H1 (cell line): ENCODE results near the gene TYSND1. TPM values are rescaled to one million over a fixed set of nuclear protein-coding genes. Genes with fewer than 3 reads are reported as not detected.

ENCODE experiments used
- CTCF ChIA-PET: fragments of 300-600 bp; sonication (Branson Sonifier 250); formaldehyde crosslinking; loops from one replicate; lab custom pipeline; 2021; ENCODE audit not compliant: partially characterized antibody; lab: Charles Lee
- POLR2A ChIA-PET: fragments of 300-600 bp; sonication (Branson Sonifier 250); formaldehyde crosslinking; loops from one replicate; lab custom pipeline; 2021; ENCODE audit warnings: inconsistent platforms; ENCODE audit not compliant: partially characterized antibody; lab: Charles Lee
- DNase-seq, 2 experiments: peaks; one replicate each; pipeline versions ENCODE4 v3.0.0 to v3.0.0-alpha.2; 2010 to 2022; ENCODE audit warnings: low spot score in 2 of 2, low read depth in 1 of 2, mixed read lengths in 1 of 2
- FAIRE-seq: peaks from 2 replicates; lab custom pipeline; 2011; peaks lifted over from hg19 to GRCh38; lab: Jason Lieb, UNC
- H2AFZ ChIP-seq: 2 replicates; pipeline ENCODE4 v1.8.1; 2012; ENCODE audit warnings: low read length, inconsistent platforms
- H2AK5ac ChIP-seq: 2 replicates; pipeline ENCODE4 v1.6.1; 2013; ENCODE audit warnings: low read depth, low read length
- H2BK120ac ChIP-seq: replicated peaks from 2 replicates; pipeline ENCODE3; 2013; ENCODE audit warnings: low read depth, low read length, inconsistent platforms
- H2BK12ac ChIP-seq: 2 replicates; pipeline ENCODE4 v1.6.1; 2013; ENCODE audit warnings: low read depth, low read length
- H2BK15ac ChIP-seq: 2 replicates; pipeline ENCODE4 v1.6.1; 2013; ENCODE audit warnings: low read length
- H2BK20ac ChIP-seq: 2 replicates; pipeline ENCODE4 v1.6.1; 2013; ENCODE audit warnings: low read length
- H2BK5ac ChIP-seq: 2 replicates; pipeline ENCODE4 v1.6.1; 2013; ENCODE audit warnings: low read depth, low read length
- H3K14ac ChIP-seq: 2 replicates; pipeline ENCODE4 v1.6.1; 2013; ENCODE audit warnings: inconsistent platforms; ENCODE audit not compliant: insufficient read length
- H3K18ac ChIP-seq: 2 replicates; pipeline ENCODE4 v1.6.1; 2013; ENCODE audit warnings: low read length; ENCODE audit errors: extremely low read depth
- H3K23ac ChIP-seq: 2 replicates; pipeline ENCODE4 v1.6.1; 2013; ENCODE audit warnings: inconsistent platforms; ENCODE audit not compliant: insufficient read length
- H3K23me2 ChIP-seq: 2 replicates; pipeline ENCODE4 v1.6.1; 2013; ENCODE audit warnings: low read depth, low read length
- H3K27ac ChIP-seq: 2 replicates; pipeline ENCODE4 v1.6.1; 2011; ENCODE audit warnings: low read depth, low read length, inconsistent platforms
- H3K27me3 ChIP-seq, 4 experiments: replicated peaks in 1 of 4; 1 replicate in 1 of 4; 2 replicates in 3 of 4; pipeline versions ENCODE4 v1.6.1 to v1.8.1; 2011 to 2013; ENCODE audit warnings: low read length in 3 of 4, mild to moderate bottlenecking in 3 of 4, inconsistent platforms in 2 of 4, mixed read lengths in 2 of 4, moderate library complexity in 1 of 4; ENCODE audit not compliant: control insufficient read depth in 3 of 4, insufficient read depth in 3 of 4; ENCODE audit errors: extremely low read depth in 1 of 4
- H3K36me3 ChIP-seq, 4 experiments: 2 replicates each; pipeline versions ENCODE4 v1.6.1 to v1.8.1; 2011 to 2013; ENCODE audit warnings: mild to moderate bottlenecking in 4 of 4, low read length in 3 of 4, moderate library complexity in 2 of 4, control low read depth in 1 of 4, inconsistent platforms in 1 of 4; ENCODE audit not compliant: insufficient read depth in 4 of 4, control insufficient read depth in 2 of 4
- H3K4ac ChIP-seq: replicated peaks from 2 replicates; pipeline ENCODE3; 2013; ENCODE audit warnings: low read length, low read depth, mixed read lengths, inconsistent platforms; ENCODE audit not compliant: insufficient read length
- H3K4me1 ChIP-seq, 4 experiments: replicated peaks in 1 of 4; 1 replicate in 1 of 4; 2 replicates in 3 of 4; pipeline versions ENCODE4 v1.6.1 to v1.8.1; 2011 to 2013; ENCODE audit warnings: low read length in 3 of 4, inconsistent platforms in 2 of 4, mixed read lengths in 1 of 4; ENCODE audit not compliant: insufficient read depth in 4 of 4, control insufficient read depth in 3 of 4
- H3K4me2 ChIP-seq, 2 experiments: 2 replicates each; pipeline versions ENCODE4 v1.6.1 to v1.8.1; 2011 to 2013; ENCODE audit warnings: low read depth in 2 of 2, low read length in 2 of 2, control low read depth in 1 of 2, inconsistent platforms in 1 of 2, mild to moderate bottlenecking in 1 of 2; ENCODE audit not compliant: insufficient read depth in 1 of 2
- H3K4me3 ChIP-seq, 4 experiments: fragments of 200-600, 300-600 bp in 1 of 4; sonication (generic), shearing (Covaris generic), sonication (Bioruptor Twin) in 1 of 4; 2 replicates each; pipeline versions ENCODE4 v1.5.1 to v1.8.1; 2011 to 2016; ENCODE audit warnings: low read length in 4 of 4, low read depth in 3 of 4, control low read depth in 2 of 4, inconsistent platforms in 2 of 4, mild to moderate bottlenecking in 2 of 4, mixed read lengths in 1 of 4, moderate library complexity in 1 of 4; ENCODE audit not compliant: insufficient read depth in 2 of 4; ENCODE audit errors: extremely low read depth in 1 of 4
- H3K56ac ChIP-seq: replicated peaks from 2 replicates; pipeline ENCODE3; 2013; ENCODE audit warnings: low read depth, mild to moderate bottlenecking, mixed read lengths, low read length, inconsistent platforms; ENCODE audit not compliant: insufficient read length
- H3K79me1 ChIP-seq: 2 replicates; pipeline ENCODE4 v1.6.1; 2013; ENCODE audit warnings: low read depth, low read length, control low read depth
- H3K79me2 ChIP-seq, 2 experiments: 2 replicates each; pipeline versions ENCODE4 v1.6.1 to v1.8.1; 2012 to 2013; ENCODE audit warnings: low read length in 2 of 2, mild to moderate bottlenecking in 2 of 2, inconsistent platforms in 1 of 2; ENCODE audit not compliant: insufficient read depth in 2 of 2, control insufficient read depth in 1 of 2
- H3K9ac ChIP-seq, 4 experiments: replicated peaks in 1 of 4; 1 replicate in 1 of 4; 2 replicates in 3 of 4; pipeline versions ENCODE4 v1.6.1 to v1.8.1; 2011 to 2013; ENCODE audit warnings: low read depth in 3 of 4, low read length in 3 of 4, control low read depth in 2 of 4, mild to moderate bottlenecking in 2 of 4, moderate library complexity in 2 of 4, inconsistent platforms in 1 of 4; ENCODE audit errors: extremely low read depth in 1 of 4
- H3K9me3 ChIP-seq, 2 experiments: 2 replicates each; pipeline versions ENCODE4 v1.6.1 to v1.8.1; 2012 to 2013; ENCODE audit warnings: mild to moderate bottlenecking in 2 of 2, moderate library complexity in 2 of 2, control low read depth in 1 of 2, inconsistent platforms in 1 of 2, low read depth in 1 of 2, low read length in 1 of 2, mixed read lengths in 1 of 2; ENCODE audit not compliant: insufficient read depth in 2 of 2
- H4K20me1 ChIP-seq, 2 experiments: replicated peaks in 1 of 2; 2 replicates each; pipeline versions ENCODE3 to v1.8.1; 2011 to 2013; ENCODE audit warnings: inconsistent platforms in 2 of 2, low read length in 2 of 2, mild to moderate bottlenecking in 1 of 2; ENCODE audit not compliant: insufficient read depth in 2 of 2, control insufficient read depth in 1 of 2
- H4K5ac ChIP-seq: 2 replicates; pipeline ENCODE4 v1.6.1; 2013; ENCODE audit warnings: low read length, low read depth, mixed read lengths, inconsistent platforms; ENCODE audit not compliant: insufficient read length
- H4K8ac ChIP-seq: 2 replicates; pipeline ENCODE4 v1.8.0; 2013; ENCODE audit warnings: mild to moderate bottlenecking, moderate library complexity, low read length, inconsistent platforms; ENCODE audit not compliant: insufficient read depth; ENCODE audit errors: extremely low read depth
- H4K91ac ChIP-seq: replicated peaks from 2 replicates; pipeline ENCODE3; 2013; ENCODE audit warnings: low read length, mixed read lengths, inconsistent platforms; ENCODE audit not compliant: insufficient read length
- ATF3 ChIP-seq: IDR thresholded peaks from 2 replicates; pipeline ENCODE4 v1.6.1; 2011; ENCODE audit warnings: low read depth, mild to moderate bottlenecking, low read length; ENCODE audit not compliant: insufficient read depth
- CHD2 ChIP-seq: IDR thresholded peaks from 2 replicates; pipeline ENCODE4 v1.6.1; 2012; ENCODE audit warnings: low read length, improper control_type of control experiment
- POU5F1 ChIP-seq: IDR thresholded peaks from 2 replicates; pipeline ENCODE4 v1.6.1; 2011; ENCODE audit warnings: low read depth, mild to moderate bottlenecking, low read length, moderate library complexity
- SIX5 ChIP-seq: IDR thresholded peaks from 2 replicates; pipeline ENCODE4 v1.6.1; 2011; ENCODE audit warnings: mild to moderate bottlenecking, low read depth, low read length
- TBP ChIP-seq: IDR thresholded peaks from 2 replicates; pipeline ENCODE4 v1.6.1; 2011; ENCODE audit warnings: low read depth, low read length, improper control_type of control experiment
- polyA plus RNA-seq, 7 experiments: library from polyadenylated mRNA; depleted of rRNA in 3 of 7; stranded (reverse) in 5 of 7; unstranded in 2 of 7; fragments of >200 nt in 5 of 7; fragments of 200-250 nt in 2 of 7; gene quantifications; 1 replicate in 5 of 7; 2 replicates in 1 of 7; 4 replicates in 1 of 7; pipeline versions ENCODE4 v1.2.1 to v1.2.3, GENCODE V29; 2011 to 2013; ENCODE audit warnings: missing spikeins in 2 of 7, mixed read lengths in 2 of 7
- total RNA-seq: library from RNA; stranded (reverse); fragmentation: NEBNext Ultra II Directional; extraction: Animal tissue kit (Norgen Biotek cat#: 25700); gene quantifications from 2 replicates; pipeline ENCODE4 v1.2.1, GENCODE V29; 2021

TYSND1 gene
- total and polyA plus RNA-seq, 2 of the 8 experiments (the other 6 are each of a cell fraction or from before 2014, with no cell fraction given), result 11.9 to 15.0 TPM

- H3K79me2 ChIP-seq, result no peaks in the 10 kb centered on the region
- no peak overlapping the region for H3K4me2 ChIP-seq
- no peak overlapping the region for H3K56ac ChIP-seq
- ChIA-PET POLR2A (no interaction called here), CTCF (interaction anchor here (1.0 to 1.2 kb wide), 2 partner anchors 13 to 14 kb away, joined by 3 read pairs; no protein-coding TSS in a partner anchor)
- no peak overlapping the region for H4K91ac ChIP-seq
- no peaks in the 10 kb centered on the region for H3K4me1 ChIP-seq
- H3K18ac ChIP-seq, result no peak overlapping the region
- H3K14ac ChIP-seq, result no peak overlapping the region
- peak overlapping the region in 1 of 4 experiments; percentile 8; a peak in 1 of 7 replicates for H3K9ac ChIP-seq
- no peak overlapping the region for H3K27ac ChIP-seq
- H3K9me3 ChIP-seq, result no peaks in the 10 kb centered on the region
- FAIRE-seq, result no peak
- TF ChIP-seq CHD2 (no peak), TBP (no peak), ATF3 (no peak), SIX5 (no peak), POU5F1 (no peak)
- no peak overlapping the region for H2AFZ ChIP-seq
- no peak overlapping the region for H4K5ac ChIP-seq
- H2BK5ac ChIP-seq, result no peak overlapping the region
- no peaks in the 10 kb centered on the region for H3K79me1 ChIP-seq
- no peak for DNase-seq
- no peak overlapping the region for H2AK5ac ChIP-seq
- no peaks in the 10 kb centered on the region for H3K36me3 ChIP-seq
- H2BK20ac ChIP-seq, result no peak overlapping the region
- no peak overlapping the region for H3K23ac ChIP-seq
- H2BK15ac ChIP-seq, result no peak overlapping the region
- no peak overlapping the region for H3K4me3 ChIP-seq
- H2BK120ac ChIP-seq, result no peak overlapping the region
- no peak overlapping the region for H4K8ac ChIP-seq
- no peak overlapping the region for H2BK12ac ChIP-seq
- H3K23me2 ChIP-seq, result no peaks in the 10 kb centered on the region
- no peaks in the 10 kb centered on the region for H4K20me1 ChIP-seq
- no peak overlapping the region for H3K4ac ChIP-seq
- H3K27me3 ChIP-seq, result no peaks in the 10 kb centered on the region
Measured at GRCh38 chr10:70191972-70192305, 45.4 kb upstream of the TYSND1 start.
